ENCODE results near the gene NEU2.

The NEU2 gene

DNA sequence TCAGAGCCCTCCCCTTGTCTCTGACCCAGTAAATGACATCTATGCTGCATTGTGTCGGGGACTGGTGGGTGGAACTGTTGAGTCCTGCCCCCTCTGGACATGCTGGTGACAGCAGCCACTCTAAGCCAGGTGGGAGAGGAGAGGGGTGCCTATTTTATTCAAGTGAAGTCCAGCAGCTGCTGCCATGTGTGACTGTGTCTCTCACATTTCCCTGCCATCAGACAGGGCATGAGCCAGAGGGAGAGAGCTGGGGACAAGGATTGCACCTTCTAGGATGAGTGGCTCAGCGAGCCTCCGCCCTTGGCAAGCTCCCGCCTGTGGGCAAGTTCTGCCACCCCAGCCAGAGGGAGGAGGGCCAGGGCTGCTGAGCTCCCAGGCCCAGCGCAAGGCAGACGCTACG is 33.1 kb upstream of the NEU2 start:
- H3K79me2 ChIP-seq (ENCODE audit: low read length): no peaks in the 10 kb centered on the region
- H3K4me2 ChIP-seq (ENCODE audit: low read depth, low read length): no peak overlapping the region
- no peaks in the 10 kb centered on the region for H3F3A ChIP-seq (ENCODE audit: insufficient read depth, low read length)
- H4K20me1 ChIP-seq (ENCODE audit: insufficient read depth, low read length): no peaks in the 10 kb centered on the region
- H3K4me3 ChIP-seq (ENCODE audit: low read length): no peak overlapping the region
- H3K27me3 ChIP-seq (replicated peaks; ENCODE audit: insufficient read depth, low read length): no peaks in the 10 kb centered on the region
- TF ChIP-seq EZH2 (optimal IDR thresholded peaks at IDR 0.05; ENCODE audit: low read depth, low read length) (no peak), EZH2phosphoT487 (IDR thresholded peaks at IDR 0.05; ENCODE audit: low read length) (no peak)
- TF ChIP-seq, protein P1, sequence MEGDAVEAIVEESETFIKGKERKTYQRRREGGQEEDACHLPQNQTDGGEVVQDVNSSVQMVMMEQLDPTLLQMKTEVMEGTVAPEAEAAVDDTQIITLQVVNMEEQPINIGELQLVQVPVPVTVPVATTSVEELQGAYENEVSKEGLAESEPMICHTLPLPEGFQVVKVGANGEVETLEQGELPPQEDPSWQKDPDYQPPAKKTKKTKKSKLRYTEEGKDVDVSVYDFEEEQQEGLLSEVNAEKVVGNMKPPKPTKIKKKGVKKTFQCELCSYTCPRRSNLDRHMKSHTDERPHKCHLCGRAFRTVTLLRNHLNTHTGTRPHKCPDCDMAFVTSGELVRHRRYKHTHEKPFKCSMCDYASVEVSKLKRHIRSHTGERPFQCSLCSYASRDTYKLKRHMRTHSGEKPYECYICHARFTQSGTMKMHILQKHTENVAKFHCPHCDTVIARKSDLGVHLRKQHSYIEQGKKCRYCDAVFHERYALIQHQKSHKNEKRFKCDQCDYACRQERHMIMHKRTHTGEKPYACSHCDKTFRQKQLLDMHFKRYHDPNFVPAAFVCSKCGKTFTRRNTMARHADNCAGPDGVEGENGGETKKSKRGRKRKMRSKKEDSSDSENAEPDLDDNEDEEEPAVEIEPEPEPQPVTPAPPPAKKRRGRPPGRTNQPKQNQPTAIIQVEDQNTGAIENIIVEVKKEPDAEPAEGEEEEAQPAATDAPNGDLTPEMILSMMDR (IDR thresholded peaks at IDR 0.05; ENCODE audit: low read length): no peak
- no peaks in the 10 kb centered on the region for H3K9me3 ChIP-seq (replicated peaks; ENCODE audit: insufficient read depth, low read length)
- no peak overlapping the region for H2AFZ ChIP-seq (ENCODE audit: low read length)
- no peaks in the 10 kb centered on the region for H3K4me1 ChIP-seq (ENCODE audit: low read length)
- no peaks in the 10 kb centered on the region for H3K9me2 ChIP-seq (replicated peaks; ENCODE audit: insufficient read depth, low read length)
- no peak overlapping the region for H3K9ac ChIP-seq (ENCODE audit: low read length)
- DNase-seq: no peak
- H3K36me3 ChIP-seq (replicated peaks; ENCODE audit: insufficient read depth, low read length): no peaks in the 10 kb centered on the region
- H3K27ac ChIP-seq (ENCODE audit: low read length): no peak overlapping the region

DNA sequence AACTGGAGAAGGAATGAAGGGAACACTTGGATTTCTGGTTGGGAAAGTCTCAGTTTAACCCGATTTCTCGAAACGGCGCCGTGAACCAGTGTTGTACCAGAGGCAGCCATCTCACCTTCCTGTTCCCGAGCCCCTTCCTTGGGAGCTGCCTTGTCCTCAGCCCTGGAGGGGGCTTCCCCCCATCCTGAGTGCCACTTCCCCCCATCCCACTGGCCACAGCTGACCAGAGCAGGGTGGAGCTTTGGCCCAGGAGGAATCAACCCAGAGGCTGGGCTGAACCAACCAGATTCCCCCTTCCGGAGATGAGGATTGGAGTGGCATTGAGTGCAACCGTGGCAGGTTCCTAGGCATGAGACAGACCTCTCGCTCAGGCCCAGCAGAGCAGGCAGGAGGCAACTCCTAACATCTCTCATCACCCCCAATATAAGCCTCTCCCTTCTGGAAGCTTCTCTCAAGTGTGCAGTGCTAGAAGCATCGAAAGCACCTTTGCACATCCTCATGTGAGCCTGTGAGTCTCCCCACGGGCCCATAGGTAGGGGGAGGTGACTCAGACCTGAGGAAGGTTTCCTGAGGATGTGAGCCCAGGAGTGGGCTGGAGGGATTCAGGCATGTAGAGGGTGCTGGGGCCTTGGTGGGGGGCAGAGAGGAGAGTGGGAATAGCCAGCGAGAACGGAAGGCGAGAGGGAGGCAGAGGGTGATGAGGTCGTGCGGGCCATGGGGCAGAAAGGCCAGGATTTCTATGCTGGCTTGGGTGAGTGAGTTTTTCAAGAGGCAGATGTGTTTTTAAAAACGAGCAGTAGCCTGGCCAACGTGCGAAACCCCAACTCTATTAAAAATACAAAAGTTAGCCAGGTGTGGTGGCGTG is 31.4 kb upstream of the NEU2 start:
- Histone ChIP-seq H3K36me3 (replicated peaks; ENCODE audit: insufficient read depth, low read length) (no peaks in the 10 kb centered on the region), H3K9me2 (replicated peaks; ENCODE audit: insufficient read depth, low read length) (no peaks in the 10 kb centered on the region), H3F3A (ENCODE audit: insufficient read depth, low read length) (no peaks in the 10 kb centered on the region), H2AFZ (ENCODE audit: low read length) (no peak overlapping the region), H3K27ac (ENCODE audit: low read length) (no peak overlapping the region), H3K79me2 (ENCODE audit: low read length) (no peaks in the 10 kb centered on the region), H3K9me3 (replicated peaks; ENCODE audit: insufficient read depth, low read length) (no peaks in the 10 kb centered on the region), H4K20me1 (ENCODE audit: insufficient read depth, low read length) (no peaks in the 10 kb centered on the region), H3K4me2 (ENCODE audit: low read depth, low read length) (no peak overlapping the region), H3K4me1 (ENCODE audit: low read length) (no peaks in the 10 kb centered on the region), H3K27me3 (replicated peaks; ENCODE audit: insufficient read depth, low read length) (no peaks in the 10 kb centered on the region), H3K4me3 (ENCODE audit: low read length) (no peak overlapping the region), H3K9ac (ENCODE audit: low read length) (no peak overlapping the region)
- DNase-seq: no peak
- no peak for TF ChIP-seq EZH2 (optimal IDR thresholded peaks at IDR 0.05; ENCODE audit: low read depth, low read length)
- TF ChIP-seq EZH2phosphoT487 (IDR thresholded peaks at IDR 0.05; ENCODE audit: low read length): no peak
- TF ChIP-seq, protein P1 (IDR thresholded peaks at IDR 0.05; ENCODE audit: low read length): no peak

DNA sequence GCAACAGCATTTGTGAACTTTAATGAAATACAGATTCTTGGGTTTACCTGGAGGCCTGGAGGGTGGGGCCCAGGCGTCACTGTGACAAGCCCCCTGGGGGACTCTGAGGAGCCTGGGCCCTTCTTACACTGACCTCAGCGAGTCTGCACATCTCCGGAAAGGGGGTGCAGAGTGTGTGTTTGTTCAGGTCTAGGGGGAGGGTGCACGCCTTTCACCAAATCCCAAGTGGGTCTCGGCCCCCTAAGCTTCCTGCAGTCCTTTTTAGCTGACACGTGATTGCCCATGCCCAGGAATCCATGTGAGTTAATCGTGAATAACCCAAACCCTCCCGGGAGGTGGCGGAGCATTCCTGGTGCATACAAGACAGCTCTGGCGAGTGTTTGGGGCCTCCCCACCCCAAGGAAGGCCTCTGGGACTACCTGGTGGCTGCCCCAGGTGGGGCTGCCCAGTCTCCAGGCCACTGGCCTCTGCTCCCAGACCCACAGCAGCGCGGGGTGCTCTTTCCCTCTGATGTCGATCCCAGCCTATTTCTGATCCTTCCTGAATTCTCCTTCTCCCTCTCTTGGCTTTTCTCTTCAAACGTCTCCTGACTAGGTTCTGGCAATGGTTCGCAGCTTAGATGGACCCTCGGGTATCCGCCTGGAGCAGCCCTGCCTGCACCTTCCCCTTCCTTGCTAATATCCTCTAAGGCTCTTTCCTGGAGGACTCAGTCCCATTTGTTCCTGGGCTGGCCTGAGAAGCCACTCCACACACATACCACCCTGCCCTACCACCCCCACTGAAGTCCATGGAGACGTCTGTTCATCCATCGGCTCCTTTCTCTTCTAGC is 29.4 kb upstream of the NEU2 start:
- no peak overlapping the region for H3K9ac ChIP-seq (ENCODE audit: low read length)

More for the DNA sequence above, 29.4 kb upstream of the NEU2 start:
- H3K27me3 ChIP-seq (replicated peaks; ENCODE audit: insufficient read depth, low read length): no peaks in the 10 kb centered on the region
- no peaks in the 10 kb centered on the region for H3K4me1 ChIP-seq (ENCODE audit: low read length)
- H2AFZ ChIP-seq (ENCODE audit: low read length): no peak overlapping the region
- DNase-seq: no peak
- no peak overlapping the region for H3K4me3 ChIP-seq (ENCODE audit: low read length)
- no peaks in the 10 kb centered on the region for H3K79me2 ChIP-seq (ENCODE audit: low read length)
- no peaks in the 10 kb centered on the region for H3K9me3 ChIP-seq (replicated peaks; ENCODE audit: insufficient read depth, low read length)
- no peak overlapping the region for H3K4me2 ChIP-seq (ENCODE audit: low read depth, low read length)
- H4K20me1 ChIP-seq (ENCODE audit: insufficient read depth, low read length): no peaks in the 10 kb centered on the region
- no peaks in the 10 kb centered on the region for H3K9me2 ChIP-seq (replicated peaks; ENCODE audit: insufficient read depth, low read length)
- H3F3A ChIP-seq (ENCODE audit: insufficient read depth, low read length): no peaks in the 10 kb centered on the region
- TF ChIP-seq EZH2phosphoT487 (IDR thresholded peaks at IDR 0.05; ENCODE audit: low read length): no peak
- TF ChIP-seq, protein P1 (IDR thresholded peaks at IDR 0.05; ENCODE audit: low read length): no peak
- no peak for TF ChIP-seq EZH2 (optimal IDR thresholded peaks at IDR 0.05; ENCODE audit: low read depth, low read length)
- no peak overlapping the region for H3K27ac ChIP-seq (ENCODE audit: low read length)
- no peaks in the 10 kb centered on the region for H3K36me3 ChIP-seq (replicated peaks; ENCODE audit: insufficient read depth, low read length)
